Fibroblast of the aortic adventitia (primary cell): Measurements from ENCODE around the gene TRANK1. TPM values are rescaled to one million over a fixed set of nuclear protein-coding genes. Genes with fewer than 3 reads are reported as not detected.

ENCODE experiments used
- DNase-seq: peaks from one replicate; pipeline ENCODE4 v3.0.0-alpha.2; 2010; ENCODE audit warnings: low read depth
- H3K4me3 ChIP-seq: 2 replicates; pipeline ENCODE4 v1.5.1; 2011; ENCODE audit warnings: low read depth, mild to moderate bottlenecking, control low read depth, low read length, moderate library complexity
- CTCF ChIP-seq: IDR thresholded peaks from 2 replicates; pipeline ENCODE4 v1.5.1; 2011; ENCODE audit warnings: mild to moderate bottlenecking, low read length, control low read depth, inconsistent platforms; ENCODE audit not compliant: insufficient read depth
- total RNA-seq: library from RNA; depleted of rRNA; stranded (reverse); fragments of >200 nt; gene quantifications from 2 replicates; pipeline ENCODE4 v1.2.3, GENCODE V29; 2012; ENCODE audit warnings: low replicate concordance

Gene TRANK1
- total RNA-seq, 1 donor, result 32.9 TPM

DNA sequence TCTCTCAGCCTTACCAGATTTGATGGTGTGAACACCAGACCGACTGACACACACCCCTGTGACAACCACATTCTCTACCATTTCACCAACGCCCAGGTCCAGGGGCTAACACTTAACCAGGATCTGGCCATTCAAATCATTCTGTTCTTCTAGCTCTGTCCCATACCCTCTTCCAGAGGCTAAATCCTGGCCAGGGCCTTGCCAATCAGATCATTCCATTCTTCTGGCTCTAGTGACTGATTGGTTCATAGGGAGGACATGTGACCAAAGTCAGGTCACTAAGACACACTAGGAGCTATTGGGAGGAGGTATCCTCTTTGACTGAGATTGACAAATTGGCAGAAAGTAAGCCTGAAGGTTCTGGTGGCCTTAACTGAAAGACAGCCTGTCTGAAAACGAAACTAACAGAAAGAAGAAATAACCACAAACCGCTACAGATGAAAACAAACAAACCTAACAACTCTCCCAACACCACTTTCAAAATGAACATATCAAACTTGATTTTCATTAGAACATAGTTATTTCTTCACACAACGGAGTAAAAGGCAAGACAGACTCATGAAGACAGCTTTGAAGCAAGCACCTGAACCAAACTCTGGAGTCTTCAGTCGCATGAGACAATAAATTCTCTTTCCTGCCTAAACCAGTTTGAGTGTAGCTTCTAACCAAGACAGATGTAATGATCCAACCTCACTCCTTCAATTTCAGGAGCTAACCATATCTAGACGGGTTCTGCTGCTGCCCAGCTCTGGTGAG lies 68.5 kb downstream of the TRANK1 start:
- H3K4me3 ChIP-seq, result no peak overlapping the region
- no peak for TF ChIP-seq CTCF
- no peak for DNase-seq

- no peak overlapping the region for H3K4me3 ChIP-seq
- no peak for DNase-seq
- TF ChIP-seq CTCF, result no peak
These were observed 69.5 kb downstream of the TRANK1 start for GRCh38 chr3:36875397-36875796.

GRCh38 chr3:36874424-36874823 lies 70.4 kb downstream of the TRANK1 start:
- TF ChIP-seq CTCF, result no peak
- no peak for DNase-seq
- H3K4me3 ChIP-seq, result no peak overlapping the region

GRCh38 chr3:36871379-36872126 lies 73.3 kb downstream of the TRANK1 start:
- no peak for DNase-seq
- no peak overlapping the region for H3K4me3 ChIP-seq
- peak; percentile 4 for TF ChIP-seq CTCF

GRCh38 chr3:36868614-36869436 lies 76.0 kb downstream of the TRANK1 start:
- H3K4me3 ChIP-seq, result no peak overlapping the region
- peak; percentile 71 for TF ChIP-seq CTCF
- DNase-seq, result peak; percentile 78

- no peak for TF ChIP-seq CTCF
- DNase-seq, result no peak
- H3K4me3 ChIP-seq, result no peak overlapping the region
These were observed 77.0 kb downstream of the TRANK1 start for GRCh38 chr3:36867810-36868209.
